B cell (primary cell): Measurements from ENCODE around the gene CCBE1.

Source experiments
- EZH2 ChIP-seq: IDR thresholded peaks from 2 replicates; pipeline ENCODE4 v1.6.1; 2012; ENCODE audit warnings: borderline replicate concordance, low read depth, mild to moderate bottlenecking, moderate library complexity, low read length; ENCODE audit not compliant: insufficient read depth, poor library complexity, severe bottlenecking
- TF ChIP-seq, protein P1 (sequence below): fragments of 200-600 bp; IDR thresholded peaks from one replicate; pipeline ENCODE4 v1.8.0; 2022; ENCODE audit warnings: antibody characterized with exemption, mild to moderate bottlenecking

DNA sequence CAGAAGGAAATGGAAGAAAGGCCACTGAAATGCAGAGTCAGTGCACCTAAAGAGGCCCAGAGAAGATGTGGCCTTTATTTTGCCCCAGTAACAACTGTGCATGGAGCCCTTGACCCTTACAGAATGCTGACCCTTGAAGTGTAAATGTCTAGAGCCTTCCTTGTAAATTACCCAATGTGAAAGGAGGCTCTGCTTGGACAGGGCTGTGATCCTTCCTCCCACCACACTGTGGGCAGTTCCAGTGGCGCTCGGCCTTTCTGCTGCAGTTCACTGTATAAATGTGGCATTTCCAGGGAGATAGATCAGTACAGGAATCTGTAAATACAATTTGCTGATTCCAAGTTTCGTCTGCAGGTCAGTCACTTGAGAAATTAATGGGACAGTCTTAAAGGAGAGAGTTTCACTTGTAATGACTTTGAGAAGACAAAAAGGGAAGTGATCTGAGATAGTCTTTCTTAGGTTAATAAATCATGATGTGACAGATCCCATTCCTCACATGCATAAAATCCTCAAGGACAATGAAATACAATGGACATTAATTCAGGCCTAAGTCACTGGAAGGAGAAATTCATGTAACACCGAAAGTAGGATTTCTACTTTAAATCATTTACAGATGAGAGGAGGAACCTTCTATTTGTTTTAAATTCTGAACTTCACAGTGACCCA, 204.3 kb downstream of the CCBE1 start:
- TF ChIP-seq, protein P1, sequence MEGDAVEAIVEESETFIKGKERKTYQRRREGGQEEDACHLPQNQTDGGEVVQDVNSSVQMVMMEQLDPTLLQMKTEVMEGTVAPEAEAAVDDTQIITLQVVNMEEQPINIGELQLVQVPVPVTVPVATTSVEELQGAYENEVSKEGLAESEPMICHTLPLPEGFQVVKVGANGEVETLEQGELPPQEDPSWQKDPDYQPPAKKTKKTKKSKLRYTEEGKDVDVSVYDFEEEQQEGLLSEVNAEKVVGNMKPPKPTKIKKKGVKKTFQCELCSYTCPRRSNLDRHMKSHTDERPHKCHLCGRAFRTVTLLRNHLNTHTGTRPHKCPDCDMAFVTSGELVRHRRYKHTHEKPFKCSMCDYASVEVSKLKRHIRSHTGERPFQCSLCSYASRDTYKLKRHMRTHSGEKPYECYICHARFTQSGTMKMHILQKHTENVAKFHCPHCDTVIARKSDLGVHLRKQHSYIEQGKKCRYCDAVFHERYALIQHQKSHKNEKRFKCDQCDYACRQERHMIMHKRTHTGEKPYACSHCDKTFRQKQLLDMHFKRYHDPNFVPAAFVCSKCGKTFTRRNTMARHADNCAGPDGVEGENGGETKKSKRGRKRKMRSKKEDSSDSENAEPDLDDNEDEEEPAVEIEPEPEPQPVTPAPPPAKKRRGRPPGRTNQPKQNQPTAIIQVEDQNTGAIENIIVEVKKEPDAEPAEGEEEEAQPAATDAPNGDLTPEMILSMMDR: no peak
- TF ChIP-seq EZH2: no peak
